ENCODE data around the gene LTC4S.
"Not testable (repeated sequence)": the region's sequence is repeated elsewhere in the genome, so short reads cannot be mapped to it uniquely, and the experiment has no call there.

LTC4S gene, protein sequence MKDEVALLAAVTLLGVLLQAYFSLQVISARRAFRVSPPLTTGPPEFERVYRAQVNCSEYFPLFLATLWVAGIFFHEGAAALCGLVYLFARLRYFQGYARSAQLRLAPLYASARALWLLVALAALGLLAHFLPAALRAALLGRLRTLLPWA

DNA sequence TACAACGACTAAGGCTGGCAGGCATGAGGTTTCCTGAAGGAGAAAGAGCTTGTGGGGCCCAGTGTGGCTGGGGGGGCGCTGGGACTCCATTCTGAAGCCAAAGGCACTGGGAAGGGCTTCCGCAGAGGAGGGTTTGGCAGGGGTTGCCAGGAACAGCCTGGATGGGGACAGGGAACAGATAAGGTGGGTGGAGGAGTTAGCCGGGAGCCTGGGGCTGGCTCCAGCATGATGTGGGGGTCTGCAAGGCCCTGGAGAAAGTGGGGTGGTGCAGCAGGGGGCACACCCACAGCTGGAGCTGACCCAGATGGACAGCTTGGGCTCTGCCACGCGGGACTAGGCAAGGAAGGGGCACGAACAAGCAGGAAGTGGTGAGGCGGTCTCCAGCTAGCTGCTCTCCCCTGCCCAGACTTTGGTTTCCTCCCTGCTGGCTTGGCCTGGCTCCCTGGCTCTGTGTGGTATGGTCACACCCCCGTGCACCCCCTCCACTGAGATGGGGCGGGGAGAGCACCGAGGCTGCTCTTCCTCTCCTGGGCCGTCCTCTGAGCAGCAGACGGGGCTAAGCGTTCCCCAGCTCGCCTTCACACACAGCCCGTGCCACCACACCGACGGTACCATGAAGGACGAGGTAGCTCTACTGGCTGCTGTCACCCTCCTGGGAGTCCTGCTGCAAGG, at the start of gene LTC4S:
TSS of gene LTC4S (plus strand) at position 519 of the 672 bp plus-strand sequence. CDS start at position 614, 95 bp downstream.
- peak; percentile 72 for DNase-seq

DNA sequence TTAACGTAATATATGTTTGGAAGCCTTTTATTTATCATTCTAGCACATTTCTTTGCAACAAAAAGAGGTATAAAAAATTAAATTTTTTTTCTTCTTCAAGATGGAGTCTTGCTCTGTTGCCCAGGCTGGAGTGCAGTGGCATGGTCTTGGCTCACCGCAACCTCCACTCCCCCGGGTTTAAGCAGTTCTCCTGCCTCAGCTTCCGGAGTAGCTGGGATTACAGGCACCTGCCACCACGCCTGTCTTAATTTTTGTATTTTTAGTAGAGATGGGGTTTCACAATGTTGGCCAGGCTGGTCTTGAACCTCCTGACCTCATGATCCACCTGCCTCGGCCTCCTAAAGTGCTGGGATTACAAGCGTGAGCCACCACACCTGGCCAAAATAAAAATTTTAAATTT, 49.7 kb upstream of the LTC4S start:
- DNase-seq: not testable (repeated sequence)

DNA sequence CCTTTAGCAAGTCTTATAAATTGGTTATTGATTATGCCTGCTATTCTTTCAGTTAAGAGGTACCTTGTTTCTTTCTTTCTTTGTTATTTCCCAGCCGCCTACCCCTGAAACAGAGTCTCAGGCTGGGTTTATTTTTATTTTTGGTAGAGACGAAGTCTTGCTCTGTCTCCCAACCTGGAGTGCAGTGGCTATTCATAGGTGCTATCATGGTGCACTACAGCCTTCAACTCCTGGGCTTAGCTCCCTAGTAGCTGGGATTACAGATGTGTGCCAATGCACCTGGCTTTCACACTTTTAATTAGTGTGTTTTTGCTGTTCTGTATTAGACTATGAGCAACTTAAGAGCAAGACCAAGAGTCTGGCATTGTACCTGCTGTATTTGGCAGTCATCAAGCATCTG, 46.9 kb upstream of the LTC4S start:
- no peak for DNase-seq

DNA sequence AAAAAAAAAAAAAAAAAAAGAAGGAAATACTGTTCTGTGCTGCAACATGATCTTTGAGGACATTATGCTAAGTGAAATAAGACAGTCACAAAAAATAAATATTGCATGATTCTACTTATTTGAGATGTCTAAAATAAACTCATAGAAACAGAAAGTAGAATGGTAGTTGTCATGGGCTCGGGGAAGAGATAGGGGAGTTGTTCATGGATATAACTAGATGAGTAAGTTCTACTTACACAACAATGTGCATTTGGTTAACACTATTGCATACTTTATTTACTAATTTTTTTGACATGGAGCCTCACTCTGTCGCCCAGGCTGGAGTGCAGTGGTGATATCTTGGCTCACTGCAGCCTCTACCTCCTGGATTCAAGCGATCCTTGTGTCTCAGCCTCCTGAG, 46.0 kb upstream of the LTC4S start:
- no peak for DNase-seq

DNA sequence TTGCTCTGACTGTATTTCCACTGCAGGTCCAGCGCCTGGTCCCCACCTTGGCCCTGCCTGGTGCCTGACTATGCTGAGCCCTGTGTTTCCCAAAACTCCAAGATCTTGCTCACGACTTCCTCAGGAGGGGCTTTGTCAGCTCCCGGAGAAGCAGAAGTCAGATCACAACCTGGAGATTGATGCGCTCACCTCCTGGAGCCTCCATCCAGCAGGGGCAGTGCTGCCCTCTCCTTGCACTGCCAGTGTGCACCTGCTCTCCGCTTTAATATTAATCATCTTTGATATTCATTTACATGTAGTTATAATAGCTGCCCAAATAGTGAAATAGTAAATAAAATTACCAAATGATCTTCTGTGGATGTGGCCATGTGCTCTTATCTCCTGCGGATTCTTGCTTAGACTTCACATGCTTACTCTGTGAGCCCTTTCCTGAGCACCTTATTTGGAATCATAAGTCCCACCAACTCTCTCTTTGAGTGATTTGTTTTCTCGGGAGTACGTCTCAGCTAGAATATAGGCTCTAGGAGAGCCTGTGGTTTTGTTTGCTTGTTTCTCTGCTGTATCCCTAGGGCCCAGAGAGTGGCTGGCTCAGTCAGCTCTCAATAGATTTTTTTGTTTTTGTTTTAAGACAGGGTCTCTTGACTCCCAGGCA, 43.8 kb upstream of the LTC4S start:
- no peak for DNase-seq

DNA sequence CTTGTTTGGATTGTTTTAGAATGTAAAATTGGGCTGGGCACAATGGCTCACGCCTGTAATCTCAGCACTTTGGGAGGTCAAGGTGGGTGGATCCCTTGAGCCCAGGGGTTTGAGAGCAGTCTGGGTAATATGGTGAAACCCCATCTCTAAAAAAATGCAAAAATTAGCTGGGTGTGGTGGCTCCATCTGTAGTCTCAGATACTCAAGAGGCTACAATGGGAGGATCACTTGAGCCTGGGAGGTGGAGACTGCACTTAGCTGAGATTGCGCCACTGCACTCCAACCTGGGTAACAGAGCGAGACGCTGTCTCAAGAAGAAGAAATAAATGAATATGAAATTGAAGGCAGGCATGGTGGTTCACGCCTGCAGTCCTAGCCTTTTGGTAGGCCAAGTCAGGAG, 39.8 kb upstream of the LTC4S start:
- no peak for DNase-seq

DNA sequence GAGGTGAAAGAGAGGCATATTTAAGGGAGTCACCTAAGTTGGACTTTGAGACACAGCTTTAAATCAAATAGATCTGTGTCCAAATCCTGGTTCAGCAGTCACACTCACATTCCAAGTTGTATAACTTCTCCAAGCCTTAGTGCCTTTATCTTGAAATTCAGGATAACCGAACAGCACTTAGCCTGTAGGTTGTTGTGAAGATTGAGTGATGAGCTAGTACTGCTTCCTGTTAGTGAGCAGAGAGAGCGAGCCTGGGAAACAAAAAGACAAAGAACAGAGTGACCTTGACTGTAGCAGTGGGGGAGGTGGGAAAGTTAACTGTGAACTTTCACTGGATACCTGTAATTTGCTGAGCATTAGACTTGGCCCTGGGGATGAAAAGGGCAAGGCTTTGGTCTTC, 38.8 kb upstream of the LTC4S start:
- no peak for DNase-seq

DNA sequence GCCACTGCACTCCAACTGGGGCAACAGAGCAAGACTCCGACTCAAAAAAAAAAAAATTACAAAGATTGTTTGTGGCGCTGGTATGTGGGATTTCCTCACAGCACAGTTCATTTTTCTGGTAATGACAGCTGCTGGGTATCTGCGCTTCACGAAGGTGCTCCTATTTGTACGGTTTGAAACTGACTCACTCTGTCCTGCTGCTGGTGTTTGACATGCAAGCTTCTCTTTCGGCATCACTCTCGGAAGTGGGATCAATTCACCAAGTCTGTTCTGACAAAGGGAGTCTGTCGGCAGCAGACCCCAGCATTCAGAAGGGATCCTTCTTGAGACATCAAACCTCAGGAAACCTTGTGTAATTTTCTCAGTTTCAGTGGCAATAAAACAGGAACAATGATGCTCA, 34.8 kb upstream of the LTC4S start:
- DNase-seq: no peak

DNA sequence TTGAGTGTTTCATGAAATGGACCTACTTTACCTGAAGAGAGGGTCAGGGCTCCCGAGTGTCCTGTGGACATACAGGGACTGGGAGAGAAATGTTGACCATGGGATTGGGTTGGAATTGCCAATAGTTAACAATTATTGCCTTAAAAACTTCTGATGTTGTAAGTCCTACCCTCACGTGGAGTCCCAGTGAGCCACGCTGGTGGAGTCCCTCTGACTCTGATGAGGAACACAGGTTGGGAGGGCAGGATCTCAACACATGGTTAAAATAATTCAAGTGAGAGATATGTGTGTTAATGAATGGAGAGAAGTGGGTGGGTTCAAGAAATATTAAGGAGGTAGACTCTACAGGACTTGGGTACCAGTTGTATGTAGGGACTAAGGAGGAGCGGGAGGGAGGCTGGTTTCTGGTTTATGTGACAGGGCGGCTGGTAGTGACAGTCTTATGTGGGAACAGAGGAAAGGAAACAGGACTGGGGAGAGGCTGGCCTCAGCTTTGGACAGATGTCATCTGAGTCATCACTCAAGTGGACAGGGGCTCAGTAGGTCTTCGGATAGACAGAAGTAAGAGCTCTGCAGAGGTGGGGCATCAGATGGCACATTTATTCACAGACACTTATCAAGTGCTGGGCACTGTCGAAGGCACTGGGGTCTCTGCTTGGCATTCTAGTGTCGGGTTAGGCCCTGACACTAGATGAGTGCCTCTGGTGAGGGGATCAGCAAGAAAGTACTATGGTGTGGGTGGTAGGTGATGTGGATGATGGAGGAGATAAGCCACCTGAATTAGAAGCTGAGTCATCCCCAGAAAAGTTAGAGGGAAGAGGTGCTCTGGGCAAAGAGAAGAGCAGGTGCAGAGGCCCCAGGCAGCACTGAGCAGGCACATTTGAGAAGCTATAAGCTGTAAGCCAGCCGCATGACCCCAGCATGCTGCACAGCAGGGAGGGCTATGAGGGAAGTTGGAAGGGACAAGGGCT, 33.9 kb upstream of the LTC4S start:
- no peak for DNase-seq

DNA sequence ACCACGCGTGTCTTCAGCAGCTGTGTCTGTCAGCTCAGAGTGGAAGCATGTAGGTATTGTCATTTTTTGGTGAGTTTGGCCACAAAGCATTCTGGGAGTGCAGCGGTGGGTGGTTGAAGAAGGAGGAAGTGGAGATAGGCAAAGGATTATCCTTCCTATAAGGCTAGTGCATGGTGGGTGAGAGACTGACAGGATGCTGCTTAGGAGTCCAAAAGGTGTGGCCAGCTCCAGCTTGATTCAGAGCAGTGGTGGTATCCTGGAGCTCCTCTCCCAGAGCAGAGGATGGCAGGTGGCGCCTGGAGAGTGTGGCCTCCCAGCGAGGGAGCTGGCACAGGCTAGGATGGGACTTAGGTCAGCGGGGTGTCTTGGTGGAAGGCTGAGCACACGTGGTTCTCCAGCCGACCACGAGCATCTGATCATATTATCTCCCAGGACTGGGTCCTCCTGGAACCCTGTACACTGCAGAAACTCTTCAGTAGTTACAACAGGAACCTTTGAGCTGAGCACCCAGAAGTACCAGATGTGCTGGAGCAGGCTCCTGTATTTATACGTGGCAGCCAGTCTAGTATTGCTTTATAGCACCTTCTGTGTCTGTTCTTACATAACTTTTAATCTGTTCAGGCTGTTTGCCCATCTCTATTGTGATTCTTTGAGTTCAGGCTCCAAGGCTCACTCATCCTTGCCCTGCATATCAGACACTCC, 31.6 kb upstream of the LTC4S start:
- DNase-seq: peak; percentile 41

DNA sequence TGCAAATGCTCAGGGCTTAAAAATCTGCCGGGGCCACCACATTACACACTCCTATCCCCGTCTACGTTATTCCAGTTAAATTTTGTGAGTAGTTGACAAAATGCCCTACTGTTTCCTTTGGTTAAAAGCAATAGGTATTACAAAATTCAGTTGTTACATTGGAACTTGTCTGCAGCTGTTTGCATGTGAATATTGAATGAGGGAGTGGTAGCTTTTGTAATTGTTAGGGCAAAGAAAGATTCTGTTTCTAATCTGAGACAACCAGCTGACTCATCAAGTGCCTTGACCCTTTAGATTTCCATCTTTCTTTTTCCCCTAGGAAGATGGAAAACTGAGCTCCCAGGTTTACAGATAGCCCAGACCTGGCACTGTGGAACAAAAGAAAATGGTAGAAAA, 31.0 kb upstream of the LTC4S start:
- DNase-seq: no peak

DNA sequence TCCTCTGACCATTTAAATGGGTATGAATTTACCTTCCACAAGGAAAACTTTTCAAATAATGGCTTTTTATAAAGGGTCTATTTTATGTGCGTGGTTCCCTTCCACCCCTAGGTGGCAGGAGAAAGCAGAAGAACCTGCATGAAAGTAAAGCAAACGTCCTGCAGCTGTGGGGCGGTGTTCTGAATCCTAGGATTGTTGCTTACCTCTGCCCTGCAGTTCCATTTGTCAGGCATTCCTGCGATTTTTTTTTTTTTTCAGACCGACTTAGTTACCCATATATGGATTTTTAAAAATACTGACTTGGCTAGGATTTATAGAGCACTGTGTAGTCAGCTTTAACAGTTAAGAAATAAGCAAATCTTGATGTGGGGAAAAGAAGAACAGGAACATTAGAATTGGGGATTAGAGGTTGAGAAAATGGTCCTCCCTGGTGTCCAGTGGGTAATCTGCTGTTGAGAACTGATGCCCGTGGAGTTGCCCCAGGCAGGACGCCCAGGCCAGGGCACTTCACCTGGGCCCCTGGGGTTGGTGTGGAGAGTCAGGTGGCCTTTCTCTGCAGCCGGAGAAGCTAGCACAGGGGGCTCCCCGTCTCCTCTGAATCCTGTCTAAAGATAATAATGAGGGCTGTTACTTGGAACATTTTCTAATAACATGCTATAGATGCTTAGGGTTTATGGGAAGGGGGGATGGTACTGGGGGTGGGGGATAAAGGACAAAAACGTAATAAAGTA, 30.4 kb upstream of the LTC4S start:
- peak; percentile 73 for DNase-seq

DNA sequence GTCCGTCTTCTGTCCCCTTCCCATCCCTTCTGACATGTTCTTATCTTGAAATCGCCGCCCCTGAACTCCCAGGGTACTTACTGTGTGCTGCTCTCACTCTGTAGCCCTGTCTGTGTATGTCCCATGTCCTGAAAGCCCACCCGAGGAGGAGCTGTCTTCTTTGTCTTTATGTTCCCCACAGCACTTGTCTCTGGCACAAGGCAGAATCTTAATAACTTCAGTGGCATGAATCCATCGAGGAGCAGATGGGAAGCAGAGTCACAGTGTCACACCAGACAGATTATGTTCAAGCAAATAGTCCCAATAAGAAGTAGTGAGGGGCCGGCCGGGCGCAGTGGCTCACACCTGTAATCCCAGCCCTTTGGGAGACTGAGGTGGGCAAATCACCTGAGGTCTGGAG, 29.7 kb upstream of the LTC4S start:
- no peak for DNase-seq

DNA sequence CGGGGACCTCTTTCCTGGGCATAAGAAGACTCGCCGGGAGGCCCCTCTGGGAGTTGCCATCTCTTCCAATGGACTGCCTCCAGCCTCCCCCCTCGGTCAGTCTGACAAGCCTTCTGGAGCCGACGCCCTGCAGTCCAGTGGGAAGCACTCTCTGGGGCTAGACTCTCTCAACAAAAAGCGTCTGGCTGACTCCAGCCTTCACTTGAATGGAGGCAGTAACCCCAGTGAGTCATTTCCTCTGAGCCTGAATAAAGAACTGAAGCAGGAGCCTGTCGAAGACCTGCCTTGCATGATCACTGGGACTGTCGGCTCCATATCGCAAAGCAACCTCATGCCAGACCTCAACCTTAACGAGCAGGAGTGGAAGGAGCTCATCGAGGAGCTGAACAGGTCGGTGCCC, 28.4 kb upstream of the LTC4S start:
- no peak for DNase-seq

DNA sequence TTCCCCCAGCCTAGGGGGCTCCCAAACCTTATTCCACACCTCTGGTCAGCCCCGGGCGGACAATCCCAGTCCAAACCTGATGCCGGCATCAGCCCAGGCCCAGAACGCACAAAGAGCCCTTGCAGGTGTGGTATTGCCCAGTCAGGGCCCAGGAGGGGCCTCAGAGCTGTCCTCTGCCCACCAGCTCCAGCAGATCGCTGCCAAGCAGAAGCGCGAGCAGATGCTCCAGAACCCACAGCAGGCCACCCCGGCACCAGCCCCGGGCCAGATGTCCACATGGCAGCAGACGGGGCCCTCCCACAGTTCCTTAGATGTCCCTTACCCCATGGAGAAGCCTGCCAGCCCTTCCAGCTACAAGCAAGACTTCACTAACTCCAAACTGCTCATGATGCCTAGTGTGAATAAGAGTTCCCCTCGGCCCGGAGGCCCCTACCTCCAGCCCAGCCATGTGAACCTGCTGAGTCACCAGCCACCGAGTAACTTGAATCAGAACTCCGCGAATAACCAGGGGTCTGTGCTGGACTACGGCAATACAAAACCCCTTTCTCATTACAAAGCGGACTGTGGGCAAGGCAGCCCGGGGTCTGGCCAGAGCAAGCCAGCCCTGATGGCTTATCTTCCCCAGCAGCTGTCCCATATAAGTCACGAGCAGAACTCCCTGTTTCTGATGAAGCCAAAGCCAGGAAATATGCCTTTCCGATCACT, 27.6 kb upstream of the LTC4S start:
- no peak for DNase-seq

DNA sequence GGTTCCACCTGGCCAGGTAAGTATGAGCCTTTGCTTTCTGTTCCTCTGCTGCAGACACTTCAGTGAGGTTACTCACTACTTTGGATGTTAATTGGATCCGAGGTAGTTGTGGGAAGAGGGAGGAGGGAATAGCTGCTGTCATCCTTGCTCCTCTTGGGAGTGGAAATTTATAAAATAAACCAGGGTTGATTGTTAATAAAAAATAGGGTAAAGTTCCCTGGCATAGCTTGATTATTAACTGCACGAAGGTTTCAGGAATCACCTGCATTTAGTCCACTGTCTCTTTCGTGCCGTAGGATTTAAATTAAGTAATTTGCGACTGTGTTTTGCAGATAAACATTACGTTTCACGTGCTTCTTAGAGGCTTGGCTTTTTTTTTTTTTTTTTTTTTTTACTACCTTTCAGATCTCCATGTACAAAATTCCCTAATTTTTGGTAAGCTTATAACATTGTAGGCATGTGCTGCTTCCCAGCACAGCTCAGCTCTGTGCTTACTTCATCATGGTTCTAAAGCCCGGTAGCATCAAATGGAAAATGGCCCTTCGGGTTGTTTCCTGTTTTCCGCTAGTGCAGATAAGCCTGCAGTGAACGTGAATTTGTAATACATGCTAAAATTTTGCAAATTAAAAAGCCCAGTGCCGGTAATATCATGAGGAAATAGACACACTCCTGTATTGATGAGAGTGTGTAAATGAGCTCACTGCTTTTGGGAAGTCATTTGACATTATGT, 26.9 kb upstream of the LTC4S start:
- DNase-seq: no peak

DNA sequence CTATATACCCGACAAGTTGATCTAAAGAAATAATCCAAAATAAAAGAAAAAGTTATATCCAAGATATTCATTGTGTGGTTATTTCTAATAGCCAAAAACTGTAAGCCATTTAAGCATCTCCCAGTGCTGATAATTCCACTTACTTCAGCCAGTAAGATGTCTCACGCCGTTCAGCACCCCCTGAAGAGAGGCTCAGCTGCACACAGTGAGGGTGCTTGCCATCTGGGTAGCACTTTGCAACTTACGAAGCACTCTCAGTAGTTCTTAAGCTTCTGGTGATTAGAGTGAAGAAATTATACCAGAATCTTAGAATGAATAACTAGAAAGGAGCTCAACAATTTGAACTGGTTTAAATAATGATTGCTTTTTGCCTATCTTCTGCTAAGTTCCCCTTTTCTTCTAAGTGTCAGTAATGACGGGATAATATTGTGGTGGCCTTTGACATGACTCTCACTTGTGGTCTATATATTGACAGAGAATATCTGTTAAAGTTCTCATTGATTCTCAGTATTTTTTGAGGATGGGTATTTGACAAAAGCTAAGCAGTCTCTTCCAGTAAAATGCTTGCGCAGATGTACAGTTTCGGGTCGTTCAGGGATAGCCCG, 26.2 kb upstream of the LTC4S start:
- no peak for DNase-seq

DNA sequence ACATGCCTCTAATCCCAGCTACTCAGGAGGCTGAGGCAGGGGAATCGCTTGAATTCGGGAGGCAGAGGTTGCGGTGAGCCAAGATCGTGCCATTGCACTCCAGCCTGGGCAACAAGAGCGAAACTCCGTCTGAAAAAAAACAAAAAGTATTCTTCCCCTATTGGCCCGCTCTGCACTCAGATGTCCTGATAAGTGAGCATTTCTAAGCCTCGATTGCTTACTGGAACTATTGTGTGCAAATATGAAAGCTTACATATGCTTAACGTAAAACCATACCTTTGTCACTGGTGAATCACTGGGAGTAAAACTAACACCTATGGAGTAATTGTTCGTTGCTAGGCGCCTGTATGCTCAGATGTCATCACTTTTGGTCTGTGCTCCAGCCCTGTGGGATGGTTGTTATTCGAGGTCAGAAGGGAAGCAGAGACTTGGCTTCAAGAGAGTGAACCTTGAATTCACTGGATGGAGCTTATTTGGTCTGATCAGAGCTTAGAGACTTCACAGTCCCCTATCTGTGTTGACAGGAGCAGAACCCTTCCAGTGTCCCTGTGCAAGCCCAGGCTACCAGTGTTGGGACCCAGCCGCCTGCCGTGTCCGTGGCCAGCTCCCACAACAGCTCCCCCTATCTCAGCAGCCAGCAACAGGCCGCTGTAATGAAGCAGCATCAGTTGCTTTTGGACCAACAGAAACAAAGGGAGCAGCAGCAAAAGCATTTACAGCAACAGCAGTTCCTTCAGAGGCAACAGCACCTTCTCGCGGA, 25.3 kb upstream of the LTC4S start:
- no peak for DNase-seq

DNA sequence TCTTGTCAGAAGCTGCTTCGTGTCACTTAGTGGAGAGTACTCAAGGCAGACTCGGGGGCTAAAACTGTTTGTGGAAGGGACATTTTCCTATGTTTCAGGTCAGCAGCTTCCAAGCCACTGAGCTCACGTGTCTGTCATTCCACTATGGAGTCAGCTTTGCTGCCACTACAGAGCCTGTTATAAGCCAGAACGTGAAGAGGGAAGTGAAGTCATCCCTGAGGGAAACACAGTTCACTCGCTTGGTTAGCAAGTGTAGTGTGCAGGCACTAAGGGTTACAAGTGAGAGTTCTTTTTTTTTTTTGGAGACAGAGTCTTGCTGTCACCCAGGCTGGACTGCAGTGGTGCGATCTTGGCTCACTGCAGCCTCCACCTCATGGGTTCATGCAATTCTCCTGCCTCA, 24.5 kb upstream of the LTC4S start:
- DNase-seq: no peak

Measured in CD4-positive, alpha-beta T cell treated with Interleukin-10 for 1 hour (primary cell).